Ascending aorta (tissue), 2 donors: ENCODE measurements around the gene CACNA1H. TPM values are rescaled to one million over a fixed set of nuclear protein-coding genes. Genes with fewer than 3 reads are reported as not detected.
"Not testable (repeated sequence)": the region's sequence is repeated elsewhere in the genome, so short reads cannot be mapped to it uniquely, and the experiment has no call there.

Experiments used
- DNase-seq, 2 donors: peaks; one replicate each; pipeline ENCODE4 v3.0.0-alpha.2; 2019; ENCODE audit warnings: low spot score in 2 of 2
- H3K27ac ChIP-seq, 2 donors: fragments of 200-600 bp; sonication (generic); one replicate each; pipeline ENCODE4 v1.5.1; 2016 to 2017; ENCODE audit warnings: mild to moderate bottlenecking in 1 of 2
- H3K27me3 ChIP-seq: fragments of 200-600 bp; sonication (generic); one replicate; pipeline ENCODE4 v1.5.1; 2017
- H3K36me3 ChIP-seq, 2 donors: fragments of 200-600 bp; sonication (generic); one replicate each; pipeline ENCODE4 v1.5.1; 2016
- H3K4me1 ChIP-seq, 2 donors: fragments of 200-600 bp; sonication (generic); one replicate each; pipeline ENCODE4 v1.5.1; 2016 to 2017; ENCODE audit warnings: mild to moderate bottlenecking in 1 of 2
- H3K4me3 ChIP-seq, 2 donors: fragments of 200-600 bp; sonication (generic); one replicate each; pipeline ENCODE4 v1.5.1; 2016 to 2017; ENCODE audit warnings: mild to moderate bottlenecking in 1 of 2
- H3K9me3 ChIP-seq, 2 donors: fragments of 200-600 bp; sonication (generic); one replicate each; pipeline ENCODE4 v1.5.1; 2016
- CTCF ChIP-seq, 3 experiments: fragments of 200-600 bp in 2 of 3; fragments of 450-650 bp in 1 of 3; sonication (generic) in 2 of 3; IDR thresholded peaks; one replicate each; pipeline ENCODE4 v1.5.1; 2016 to 2019; ENCODE audit warnings: antibody characterized with exemption in 3 of 3, mild to moderate bottlenecking in 1 of 3, moderate library complexity in 1 of 3
- intact Hi-C: fragments of 100-400 bp; cut with DNase I; formaldehyde crosslinking; loops from one replicate; pipeline ENCODE4 v1.15.1; 2023
- total RNA-seq: library from RNA; depleted of rRNA; stranded (reverse); fragments of >200 nt; gene quantifications from one replicate; pipeline ENCODE4 v1.1.0, GENCODE V29; 2016

Gene CACNA1H
- total RNA-seq, 1 donor from 2014 or later = 57.5 TPM

- H3K4me1 ChIP-seq = peaks cover 19 to 32% of the 10 kb centered on the region in 2 donors
- no peak for TF ChIP-seq CTCF (IDR thresholded peaks at IDR 0.05)
- intact Hi-C loops = loop anchor here (5.0 kb wide), 1 partner anchor 212 kb away; the partner anchor contains the start of gene LMF1
Observed at GRCh38 chr16:1184156-1184868, 31.4 kb downstream of the CACNA1H start.

GRCh38 chr16:1184980-1185379 is 32.1 kb downstream of the CACNA1H start:
- H3K27me3 ChIP-seq = no peaks in the 10 kb centered on the region
- no peak for DNase-seq
- no peaks in the 10 kb centered on the region for H3K36me3 ChIP-seq
- H3K9me3 ChIP-seq = no peaks in the 10 kb centered on the region
- H3K27ac ChIP-seq = no peak overlapping the region
- no peak overlapping the region for H3K4me3 ChIP-seq
- H3K4me1 ChIP-seq = peaks cover 19 to 32% of the 10 kb centered on the region in 2 donors
- intact Hi-C loops = loop anchor here (5.0 kb wide), 1 partner anchor 213 kb away; the partner anchor contains the start of gene LMF1
- TF ChIP-seq CTCF (IDR thresholded peaks at IDR 0.05) = no peak

More at GRCh38 chr16:1184156-1184868, 31.4 kb downstream of the CACNA1H start:
- Histone ChIP-seq H3K27ac (no peak overlapping the region), H3K9me3 (no peaks in the 10 kb centered on the region), H3K4me3 (no peak overlapping the region), H3K27me3 (no peaks in the 10 kb centered on the region), H3K36me3 (no peaks in the 10 kb centered on the region)
- no peak for DNase-seq

GRCh38 chr16:1185460-1186207 is 32.7 kb downstream of the CACNA1H start:
- intact Hi-C loops, H3K27me3 ChIP-seq, DNase-seq, H3K4me3 ChIP-seq, H3K27ac ChIP-seq, H3K36me3 ChIP-seq, H3K9me3 ChIP-seq: not testable (repeated sequence)
- H3K4me1 ChIP-seq = peaks cover 14 to 29% of the 10 kb centered on the region in 2 donors

- DNase-seq = no peak
- H3K27me3 ChIP-seq = no peaks in the 10 kb centered on the region
- H3K4me3 ChIP-seq = no peak overlapping the region
- H3K27ac ChIP-seq = no peak overlapping the region
- H3K4me1 ChIP-seq = peaks cover 0 to 1% of the 10 kb centered on the region in 2 donors
- no peaks in the 10 kb centered on the region for H3K36me3 ChIP-seq
- intact Hi-C loops = no loop called here
- no peaks in the 10 kb centered on the region for H3K9me3 ChIP-seq
- TF ChIP-seq CTCF (IDR thresholded peaks at IDR 0.05) = no peak
Observed at GRCh38 chr16:1188432-1189189, 35.7 kb downstream of the CACNA1H start.

- no peak for TF ChIP-seq CTCF (IDR thresholded peaks at IDR 0.05)
- no peaks in the 10 kb centered on the region for H3K4me1 ChIP-seq
- DNase-seq = no peak
- no peaks in the 10 kb centered on the region for H3K9me3 ChIP-seq
- intact Hi-C loops = no loop called here
- H3K27ac ChIP-seq = no peak overlapping the region
- no peak overlapping the region for H3K4me3 ChIP-seq
- H3K27me3 ChIP-seq = no peaks in the 10 kb centered on the region
- H3K36me3 ChIP-seq = no peaks in the 10 kb centered on the region
Observed at GRCh38 chr16:1189455-1189854, 36.5 kb downstream of the CACNA1H start.

GRCh38 chr16:1190789-1191188 is 37.9 kb downstream of the CACNA1H start:
- intact Hi-C loops, H3K36me3 ChIP-seq, H3K4me1 ChIP-seq, H3K27ac ChIP-seq, H3K27me3 ChIP-seq, H3K4me3 ChIP-seq, H3K9me3 ChIP-seq, DNase-seq: not testable (repeated sequence)
